HG02588 (cell line): ENCODE measurements around the gene ALOX15.
"Not testable (repeated sequence)": the region's sequence is repeated elsewhere in the genome, so short reads cannot be mapped to it uniquely, and the experiment has no call there.

Source experiments
- ATAC-seq: cut with Tn5 transposase; IDR thresholded peaks from one replicate; pipeline ENCODE4 v1.9.1; 2021; ENCODE audit warnings: mild to moderate bottlenecking, moderate library complexity; ENCODE audit not compliant: unreplicated experiment

The ALOX15 gene, protein sequence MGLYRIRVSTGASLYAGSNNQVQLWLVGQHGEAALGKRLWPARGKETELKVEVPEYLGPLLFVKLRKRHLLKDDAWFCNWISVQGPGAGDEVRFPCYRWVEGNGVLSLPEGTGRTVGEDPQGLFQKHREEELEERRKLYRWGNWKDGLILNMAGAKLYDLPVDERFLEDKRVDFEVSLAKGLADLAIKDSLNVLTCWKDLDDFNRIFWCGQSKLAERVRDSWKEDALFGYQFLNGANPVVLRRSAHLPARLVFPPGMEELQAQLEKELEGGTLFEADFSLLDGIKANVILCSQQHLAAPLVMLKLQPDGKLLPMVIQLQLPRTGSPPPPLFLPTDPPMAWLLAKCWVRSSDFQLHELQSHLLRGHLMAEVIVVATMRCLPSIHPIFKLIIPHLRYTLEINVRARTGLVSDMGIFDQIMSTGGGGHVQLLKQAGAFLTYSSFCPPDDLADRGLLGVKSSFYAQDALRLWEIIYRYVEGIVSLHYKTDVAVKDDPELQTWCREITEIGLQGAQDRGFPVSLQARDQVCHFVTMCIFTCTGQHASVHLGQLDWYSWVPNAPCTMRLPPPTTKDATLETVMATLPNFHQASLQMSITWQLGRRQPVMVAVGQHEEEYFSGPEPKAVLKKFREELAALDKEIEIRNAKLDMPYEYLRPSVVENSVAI

DNA sequence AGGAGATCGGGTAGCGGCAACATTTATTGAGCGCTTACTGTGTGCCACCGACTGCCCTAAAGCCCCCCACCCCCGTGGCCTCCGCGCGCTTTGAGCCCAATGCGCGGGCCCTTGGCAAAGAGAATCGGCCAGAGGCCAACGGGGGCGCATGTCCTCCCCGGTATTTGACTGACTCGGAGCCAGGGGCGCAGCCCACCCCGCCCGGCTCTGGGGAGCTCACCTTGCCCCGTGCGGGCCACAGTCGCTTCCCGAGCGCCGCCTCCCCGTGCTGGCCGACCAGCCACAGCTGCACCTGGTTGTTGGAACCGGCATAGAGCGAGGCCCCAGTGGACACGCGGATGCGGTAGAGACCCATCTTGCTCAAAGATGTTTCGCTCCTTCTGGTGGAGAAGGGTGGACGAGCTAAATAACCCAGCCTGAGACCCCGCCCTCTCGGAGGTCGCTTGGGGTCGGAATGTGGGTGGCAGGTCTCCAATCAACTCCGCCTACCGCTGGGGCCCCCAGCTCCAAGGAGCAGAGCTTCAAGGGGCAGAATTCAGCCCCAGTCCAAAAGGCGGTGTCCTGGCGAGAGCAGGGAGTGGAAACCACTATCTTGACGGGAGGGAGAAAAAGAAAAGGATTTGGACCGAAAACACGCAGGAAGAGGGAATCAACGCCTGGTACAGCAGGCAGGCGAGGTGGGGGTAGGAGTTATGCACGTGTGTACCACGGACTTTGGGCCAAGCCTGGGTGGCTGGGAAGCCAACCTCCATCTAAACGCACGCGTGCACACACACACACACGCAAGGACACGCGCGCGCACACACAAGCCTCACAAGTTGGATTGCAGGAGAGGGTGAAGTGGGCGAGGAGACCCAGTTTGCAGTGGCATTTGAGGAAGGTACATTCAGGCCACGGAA, at the start of gene ALOX15:
Gene ALOX15 (minus strand): TSS at position 382 of the 899 bp plus-strand sequence. CDS start 27 bp downstream, at position 355.
- ATAC-seq = no peak

DNA sequence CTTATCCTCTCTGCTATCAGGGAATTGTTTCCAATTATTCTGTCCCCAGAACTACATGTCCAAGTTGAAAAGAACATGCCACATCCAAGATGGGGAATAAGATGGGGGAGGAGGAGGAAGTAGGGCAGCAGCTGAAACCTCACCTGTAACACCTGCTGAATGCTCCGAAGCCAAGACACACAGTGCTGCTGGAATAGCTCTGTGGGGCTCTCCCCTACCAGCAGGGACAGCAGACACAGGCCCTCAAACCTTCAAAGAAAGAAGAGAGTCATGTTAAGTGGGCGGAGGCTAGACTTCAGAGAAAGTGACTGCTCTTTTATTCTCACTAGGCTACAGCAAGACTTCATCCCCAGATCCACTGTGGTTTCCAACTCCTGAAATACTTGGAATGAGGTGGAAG, 49.3 kb upstream of the ALOX15 start:
- ATAC-seq = no peak

DNA sequence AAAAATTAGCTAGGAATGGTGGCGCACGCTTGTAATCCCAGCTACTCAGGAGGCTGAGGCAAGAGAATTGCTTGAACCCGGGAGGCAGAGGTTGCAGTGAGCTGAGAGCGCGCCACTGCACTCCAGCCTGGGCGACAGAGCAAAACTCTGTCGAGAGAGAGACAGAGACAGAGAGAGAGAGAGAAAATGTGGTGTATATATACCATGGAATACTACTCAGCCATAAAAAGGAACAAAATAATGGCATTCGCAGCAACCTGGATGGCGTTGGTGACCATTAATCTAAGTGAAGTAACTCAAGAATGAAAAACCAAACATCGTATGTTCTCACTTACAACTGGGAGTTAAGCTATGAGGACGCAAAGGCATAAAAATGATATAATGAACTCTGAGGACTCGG, 48.4 kb upstream of the ALOX15 start:
- not testable (repeated sequence) for ATAC-seq

DNA sequence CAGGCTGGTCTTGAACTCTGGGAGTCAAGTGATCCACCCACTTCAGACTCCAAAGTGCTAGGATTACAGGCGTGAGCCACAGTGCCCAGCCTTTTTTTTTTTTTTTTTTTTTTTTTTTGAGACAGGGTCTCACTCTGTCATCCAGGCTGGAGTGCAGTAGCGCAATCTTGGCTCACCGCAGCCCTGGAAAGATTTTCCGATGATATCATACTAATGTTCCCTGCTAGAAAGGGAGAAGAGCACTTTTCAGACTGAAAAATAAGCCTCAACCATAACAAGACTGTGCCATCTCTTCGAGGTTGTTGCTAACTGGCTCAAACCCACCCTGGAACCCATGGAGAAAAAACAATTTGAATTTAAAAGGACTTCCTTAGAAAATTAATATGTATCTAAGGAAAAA, 42.3 kb upstream of the ALOX15 start:
- not testable (repeated sequence) for ATAC-seq

DNA sequence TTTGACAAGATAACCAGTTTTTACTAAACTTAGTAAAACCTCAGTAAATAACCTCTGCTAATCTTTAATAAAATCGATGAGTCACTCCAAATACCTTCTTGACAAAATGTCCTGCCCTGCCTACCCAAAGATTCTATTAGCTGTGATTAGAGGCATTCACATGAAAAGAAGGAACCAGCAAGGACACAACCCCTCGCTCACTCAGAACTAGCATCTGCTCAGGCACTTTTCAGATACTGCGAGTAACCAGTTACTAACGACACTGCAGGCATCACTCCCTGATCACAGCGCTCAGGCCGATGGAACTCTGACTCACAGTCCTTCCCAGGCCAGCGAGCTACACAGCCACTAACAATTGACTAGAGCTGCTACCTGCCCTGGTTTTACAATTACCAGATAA, 38.2 kb upstream of the ALOX15 start:
- ATAC-seq = no peak

DNA sequence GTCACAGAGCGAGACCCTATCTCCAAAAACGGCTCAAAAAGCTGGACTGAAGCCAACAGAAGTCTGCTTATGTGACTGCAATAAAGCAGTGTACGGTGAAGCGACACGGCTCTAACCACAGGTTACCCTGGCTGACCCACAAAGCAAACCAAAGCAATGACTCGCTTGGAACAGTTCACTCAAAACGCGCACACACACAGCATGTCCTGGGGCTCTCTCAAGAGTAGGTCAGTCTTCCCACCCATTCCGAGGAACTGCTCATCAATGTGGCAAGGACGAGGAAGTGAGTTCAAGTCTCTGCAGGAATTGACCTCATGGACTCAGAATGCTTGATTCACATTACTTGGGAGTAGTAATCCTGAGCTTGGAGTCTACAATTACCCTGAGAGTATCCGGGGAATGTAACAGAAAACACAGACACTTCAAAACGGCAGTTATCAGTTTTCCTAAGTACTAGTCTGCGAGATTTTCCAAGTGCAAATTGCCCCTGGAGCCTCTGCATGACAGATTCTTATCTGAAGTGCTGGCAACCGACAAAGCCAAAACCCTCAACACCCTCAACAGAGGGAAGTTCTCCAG, 37.1 kb upstream of the ALOX15 start:
- no peak for ATAC-seq

DNA sequence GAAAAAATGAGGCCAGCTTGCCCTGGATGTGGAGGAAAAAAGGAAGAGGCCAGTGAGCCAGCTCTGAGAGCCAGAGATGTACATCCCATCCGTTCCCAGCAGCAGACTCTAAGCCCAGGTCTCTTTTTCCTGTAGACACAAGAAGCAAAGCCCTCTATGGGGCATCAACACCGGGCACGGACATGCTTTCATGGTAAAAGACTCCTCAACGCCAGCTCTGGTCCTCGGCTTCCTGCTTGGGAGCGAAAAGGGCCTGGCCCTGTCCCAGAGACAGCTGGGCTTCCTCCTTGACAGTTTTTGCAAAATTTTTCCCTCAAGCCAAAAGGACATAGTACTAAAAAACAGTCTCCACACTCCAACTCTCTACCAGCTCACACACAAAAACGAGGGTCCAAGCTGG, 35.3 kb upstream of the ALOX15 start:
- ATAC-seq = no peak

DNA sequence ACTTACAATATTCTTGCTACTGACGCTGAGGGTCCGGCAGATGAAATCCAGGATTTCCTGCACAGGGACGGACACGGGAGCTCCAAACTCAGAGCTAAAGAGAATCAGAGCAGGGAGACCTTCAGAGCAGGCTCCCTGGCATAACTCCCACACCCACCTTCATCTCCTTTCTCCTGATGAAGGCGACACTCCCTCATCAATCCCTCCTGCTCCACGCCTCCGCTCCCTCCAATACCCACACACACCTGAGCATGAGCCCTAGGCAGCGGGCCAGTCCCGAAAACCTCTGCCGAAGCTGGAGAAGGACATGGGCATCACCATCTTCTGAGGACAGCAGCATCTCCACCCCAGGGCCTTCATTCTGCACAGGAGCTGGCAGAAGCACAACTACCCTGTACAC, 34.3 kb upstream of the ALOX15 start:
- ATAC-seq = no peak

DNA sequence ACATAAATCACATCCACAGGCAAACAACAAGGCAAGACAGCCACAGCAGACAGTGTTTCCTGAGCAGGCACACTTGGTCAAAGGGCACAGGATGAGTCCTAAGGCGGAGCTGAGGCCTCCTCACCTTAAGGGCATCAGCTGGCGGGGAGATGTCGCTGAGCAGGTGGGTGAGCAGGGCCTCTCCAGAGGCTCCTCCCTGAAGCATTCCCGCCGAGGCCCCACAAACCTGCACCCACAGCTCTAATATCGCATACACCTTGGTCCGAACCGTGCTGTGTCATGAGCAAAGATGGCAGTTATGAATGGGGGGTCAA, 33.2 kb upstream of the ALOX15 start:
- no peak for ATAC-seq

DNA sequence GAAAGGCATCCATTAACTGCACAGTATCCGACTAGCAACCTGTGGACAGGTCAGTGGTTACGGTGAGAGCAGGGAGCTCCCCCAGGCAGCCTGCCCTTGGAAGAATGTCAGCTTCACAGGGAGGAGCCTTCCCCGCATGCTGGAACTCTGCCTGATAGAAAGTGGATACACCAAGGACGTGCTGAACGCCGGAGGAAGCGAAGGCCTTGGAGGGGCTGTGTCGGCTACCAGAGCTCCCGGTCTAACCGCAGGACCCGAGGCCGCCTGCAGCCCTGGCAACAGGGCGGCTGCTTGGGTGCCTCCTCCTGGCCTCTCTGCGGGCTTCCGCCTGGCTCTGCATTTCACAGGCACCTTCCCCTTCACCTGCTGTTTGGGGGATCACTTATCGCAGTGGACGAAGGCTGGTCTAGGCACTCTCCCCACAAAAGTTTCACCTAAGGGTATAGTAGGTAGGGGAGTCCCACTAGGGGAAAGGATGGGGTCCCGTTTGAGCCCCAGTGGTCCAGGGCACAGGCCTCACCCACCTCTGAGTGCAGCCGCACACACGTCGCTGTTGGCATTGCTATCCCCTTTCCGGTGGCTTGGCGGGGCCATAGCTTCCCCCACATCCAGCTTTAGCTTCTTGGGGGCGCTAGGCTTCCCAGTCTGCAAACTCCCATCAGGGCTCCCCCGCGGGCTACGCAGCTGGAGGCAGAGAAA, 32.7 kb upstream of the ALOX15 start:
- no peak for ATAC-seq

DNA sequence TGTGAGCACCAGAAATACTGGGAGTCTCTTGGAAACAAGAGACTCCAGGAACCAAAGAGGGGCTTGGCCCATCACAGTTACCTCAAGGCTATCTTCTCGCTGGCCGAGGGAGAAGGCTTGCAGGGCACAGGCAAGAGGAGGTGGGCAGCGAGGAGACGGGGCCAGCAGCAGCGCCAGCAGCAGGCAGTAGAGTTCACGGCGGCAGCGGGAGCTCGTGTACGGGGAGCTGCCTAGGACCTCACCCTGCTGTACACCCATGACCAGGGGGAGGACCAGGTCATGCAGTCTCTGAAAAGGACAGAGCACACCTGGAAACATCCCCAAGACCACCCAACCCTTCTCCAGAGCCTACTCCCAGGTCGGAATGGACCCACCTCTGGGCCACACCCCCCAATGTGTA, 31.7 kb upstream of the ALOX15 start:
- no peak for ATAC-seq

DNA sequence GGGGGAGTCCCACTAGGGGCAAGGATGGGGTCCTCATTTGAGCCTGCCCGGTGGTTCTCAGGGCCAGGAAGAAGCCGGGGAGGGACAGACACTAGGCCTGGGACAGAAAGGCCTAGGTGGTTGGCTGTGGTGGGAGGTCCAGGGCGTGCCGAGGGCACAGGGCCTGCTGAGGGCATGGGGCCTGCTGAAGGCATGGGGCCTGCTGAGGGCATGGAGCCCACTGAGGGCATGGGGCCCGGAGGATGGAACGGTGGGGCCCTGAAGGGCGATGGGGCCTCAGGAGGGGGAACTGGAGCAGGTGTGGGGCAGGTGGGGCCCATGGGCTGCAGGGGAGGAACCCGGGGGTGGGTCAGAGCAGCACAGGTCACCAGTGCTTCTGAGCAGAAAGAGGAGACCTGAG, 31.3 kb upstream of the ALOX15 start:
- no peak for ATAC-seq

DNA sequence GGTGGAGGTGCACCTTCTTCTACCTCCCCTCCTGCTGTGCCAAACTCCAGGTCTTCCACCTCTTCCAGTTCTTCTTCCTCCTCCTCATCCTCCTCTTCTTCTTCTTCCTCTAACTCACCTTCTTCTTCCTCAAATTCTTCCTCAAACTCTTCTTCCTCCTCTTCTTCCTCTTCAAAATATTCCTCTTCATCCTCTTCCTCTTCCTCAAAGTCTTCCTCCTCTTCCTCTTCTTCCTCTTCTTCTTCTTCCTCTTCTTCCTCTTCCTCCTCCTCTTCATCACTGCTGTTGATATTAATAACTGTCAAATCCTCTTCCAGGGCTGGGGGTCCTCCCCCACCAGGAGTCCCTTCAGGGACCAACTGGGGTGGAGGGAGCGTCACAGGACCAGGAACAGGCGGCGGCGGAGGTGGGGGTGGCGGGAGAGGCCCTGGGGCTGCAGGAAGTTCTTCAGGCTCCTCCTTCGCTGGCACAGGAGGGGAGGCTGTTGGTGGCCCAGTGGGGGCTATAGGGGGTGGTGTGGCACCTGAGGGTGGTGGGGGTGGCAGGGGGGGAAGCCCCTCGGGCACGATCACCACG, 30.7 kb upstream of the ALOX15 start:
- ATAC-seq = no peak

DNA sequence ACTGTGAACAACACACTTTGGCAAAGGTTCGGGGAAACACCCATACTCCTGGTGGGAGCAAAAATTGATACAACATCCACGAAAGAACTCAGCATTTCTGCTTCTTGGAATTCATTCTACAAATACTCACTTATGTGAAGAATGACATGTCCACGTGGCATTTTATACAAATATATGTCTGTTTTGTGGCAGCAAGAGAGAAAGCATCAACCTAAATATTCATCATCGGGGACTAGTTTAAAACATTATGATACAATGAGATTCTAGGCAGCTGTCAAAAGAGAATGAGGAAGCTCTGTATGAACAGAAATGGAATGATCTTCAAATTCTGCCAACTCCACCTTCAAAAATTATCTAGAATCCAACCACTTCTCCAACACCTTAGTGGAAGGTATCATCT, 25.7 kb upstream of the ALOX15 start:
- no peak for ATAC-seq

DNA sequence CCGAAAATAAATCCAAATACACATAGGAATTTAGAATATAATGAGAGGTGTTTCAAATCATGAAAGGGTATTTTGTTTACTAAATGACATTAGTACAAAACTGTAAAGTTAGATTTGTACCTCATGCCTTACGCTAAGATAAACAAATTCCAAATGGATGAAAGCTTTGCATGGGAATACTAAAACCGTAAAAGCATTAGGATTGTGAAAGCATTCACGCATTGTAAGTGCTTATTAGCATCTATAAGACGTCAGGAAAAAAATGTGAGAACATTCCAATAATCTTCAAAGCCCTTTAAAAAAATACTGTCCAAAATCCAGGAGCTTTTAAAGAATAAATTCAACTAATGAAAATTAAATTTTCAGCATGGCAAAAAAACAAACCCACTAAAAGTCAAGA, 24.8 kb upstream of the ALOX15 start:
- no peak for ATAC-seq

DNA sequence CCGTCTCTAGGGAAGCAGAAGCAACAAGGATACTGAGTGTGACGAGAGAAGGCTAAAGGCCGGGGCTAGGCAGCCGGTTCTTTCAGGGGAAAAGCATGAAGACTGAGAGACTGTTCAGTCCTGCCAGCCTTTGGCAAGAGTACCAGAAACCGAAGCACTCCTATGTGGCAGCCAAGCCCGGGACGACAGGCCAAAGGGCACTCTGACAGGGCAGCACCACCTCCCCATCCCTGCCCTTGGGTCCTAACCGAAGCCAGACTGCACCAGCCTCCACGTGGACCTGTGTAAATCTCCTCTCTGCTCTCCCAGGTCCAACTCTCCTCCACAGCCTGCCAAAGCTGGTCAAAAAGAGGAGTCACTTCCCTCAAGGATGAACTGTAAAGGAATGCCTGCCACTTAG, 23.5 kb upstream of the ALOX15 start:
- ATAC-seq = no peak

DNA sequence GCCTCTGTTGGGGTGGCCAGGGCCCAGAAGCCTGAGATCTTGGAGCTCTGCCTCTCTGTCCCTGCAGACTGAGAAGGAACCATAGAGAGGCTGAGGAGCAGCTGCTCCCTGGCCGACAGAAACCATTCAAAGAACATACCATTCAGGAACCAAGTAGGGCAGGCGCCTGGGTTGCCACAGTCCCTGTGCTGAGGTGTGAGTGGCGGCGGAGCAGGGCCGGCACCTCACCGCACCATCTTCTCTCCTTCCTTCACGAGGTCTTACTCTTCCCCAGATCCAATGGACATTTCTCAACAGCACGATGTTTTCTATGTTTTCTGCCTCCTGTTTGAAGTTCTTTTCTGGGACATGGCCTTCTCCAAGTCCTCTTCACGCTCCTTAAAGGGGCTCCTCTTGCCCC, 22.8 kb upstream of the ALOX15 start:
- ATAC-seq = no peak

DNA sequence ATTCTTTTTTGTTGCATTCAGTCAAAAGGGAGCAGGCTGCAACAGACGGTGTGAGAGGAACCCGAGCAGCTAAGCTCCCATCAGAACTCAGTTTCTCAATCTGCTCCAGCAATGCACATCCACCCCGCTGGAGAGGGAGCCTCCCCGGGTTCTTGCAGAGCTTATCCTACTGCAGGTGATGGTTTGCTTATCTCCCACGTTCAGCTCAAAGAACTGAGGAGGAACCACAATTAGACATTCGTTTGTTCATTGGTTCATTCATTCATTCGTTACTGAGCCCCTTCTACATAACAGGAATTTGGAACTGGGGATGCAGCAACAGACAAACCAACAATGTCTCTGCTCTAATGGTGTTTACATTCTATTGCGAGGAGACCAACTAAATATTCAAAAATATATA, 22.2 kb upstream of the ALOX15 start:
- ATAC-seq = no peak

DNA sequence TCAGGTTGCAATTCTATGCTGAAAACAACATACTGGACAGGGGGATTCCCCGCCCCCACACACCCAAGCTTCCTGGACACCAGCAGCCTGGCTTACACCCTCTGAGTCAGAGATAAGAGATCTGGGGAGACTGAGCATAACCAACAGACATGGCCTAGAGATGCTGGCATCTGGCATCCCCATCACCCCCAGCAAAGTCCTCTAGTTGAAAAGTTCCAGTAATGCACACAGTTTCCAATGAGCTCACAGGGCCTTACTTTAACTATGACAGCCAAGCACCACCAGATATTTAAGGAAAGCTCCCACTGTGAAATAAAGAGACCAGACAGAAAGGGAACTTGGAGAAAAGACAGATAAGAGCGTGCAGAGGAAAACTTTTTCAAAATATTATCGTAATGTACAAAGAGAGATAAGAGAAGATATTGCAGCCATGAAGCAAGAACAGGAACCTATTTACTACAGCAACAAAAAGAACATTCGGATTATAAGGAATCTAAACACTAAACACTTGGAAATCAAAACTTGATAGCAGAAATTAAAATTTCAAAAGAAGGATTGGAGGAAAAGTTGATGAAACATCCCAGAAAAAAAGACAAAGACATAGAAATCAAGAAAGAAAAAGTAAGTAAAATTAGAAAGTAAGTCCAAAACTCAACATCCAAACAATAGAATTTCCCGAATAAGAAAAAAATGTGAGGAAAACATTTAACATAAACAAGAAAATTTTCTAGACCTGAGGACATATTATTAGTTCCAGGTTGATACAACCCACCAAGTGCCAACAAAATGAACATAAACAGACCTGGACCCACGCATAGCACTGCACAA, 17.2 kb upstream of the ALOX15 start:
- ATAC-seq = no peak

DNA sequence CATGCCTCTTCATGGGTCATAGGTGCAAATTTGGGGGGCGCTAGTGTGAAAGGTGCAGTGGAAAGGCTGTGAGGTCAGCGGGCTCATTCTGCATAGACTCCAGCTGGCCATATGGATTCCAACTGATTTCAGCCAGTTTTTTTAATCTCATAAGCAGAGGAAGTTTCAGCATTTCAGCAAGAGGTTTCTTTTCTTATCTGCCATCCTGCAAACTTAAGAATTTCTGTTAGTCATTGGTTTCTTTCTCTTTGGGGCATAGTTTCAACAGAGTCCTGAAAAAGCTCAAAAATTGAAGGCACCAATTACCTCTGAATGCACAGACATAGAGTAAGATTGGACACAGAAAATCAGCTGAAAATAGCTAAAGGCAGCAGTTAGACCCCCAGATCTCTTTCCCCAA, 16.2 kb upstream of the ALOX15 start:
- ATAC-seq = no peak
